Measurements from ENCODE around the gene ST3GAL5. TPM values are rescaled to one million over a fixed set of nuclear protein-coding genes. Genes with fewer than 3 reads are reported as not detected.

Gene ST3GAL5
- total and polyA plus RNA-seq, 5 experiments from 2014 or later = 17.1 to 44.1 (median 23.8) TPM

GRCh38 chr2:85871494-85872164, 17.2 kb downstream of the ST3GAL5 start:
- Mint-ChIP-seq H3K4me1 (peaks cover 29 to 74% (median 66%) of the 10 kb centered on the region in 4 donors), H3K36me3 (peaks cover 0 to 42% (median 0%) of the 10 kb centered on the region in 3 donors), H3K9me3 (no peaks in the 10 kb centered on the region), H3K4me3 (peak overlapping the region in 1 of 10 donors; percentile 36), H3K27me3 (no peaks in the 10 kb centered on the region), H3K27ac (peak overlapping the region in 8 of 10 donors; percentile 40 to 93 (median 58))
- POLR2A ChIA-PET = interaction anchor here (0.6 kb wide), 1 partner anchor 167 kb away, joined by 3 read pairs; no protein-coding TSS in a partner anchor
- no peak for DNase-seq
- no peak for ATAC-seq

- Mint-ChIP-seq H3K9me3 (no peaks in the 10 kb centered on the region), H3K4me1 (peaks cover 31 to 70% (median 61%) of the 10 kb centered on the region in 4 donors), H3K36me3 (peaks cover 0 to 46% (median 0%) of the 10 kb centered on the region in 3 donors), H3K4me3 (no peak overlapping the region), H3K27me3 (no peaks in the 10 kb centered on the region), H3K27ac (peak overlapping the region in 6 of 10 donors; percentile 17 to 90 (median 68))
- POLR2A ChIA-PET = interaction anchor here (0.7 kb wide), 1 partner anchor 188 kb away, joined by 3 read pairs; no protein-coding TSS in a partner anchor
- no peak for ATAC-seq
- DNase-seq = no peak
These were observed 20.0 kb downstream of the ST3GAL5 start for GRCh38 chr2:85868822-85869221.

- Mint-ChIP-seq H3K9me3 (no peaks in the 10 kb centered on the region), H3K4me3 (peak overlapping the region in 1 of 10 donors; percentile 36), H3K36me3 (peaks cover 0 to 49% (median 0%) of the 10 kb centered on the region in 3 donors), H3K27me3 (no peaks in the 10 kb centered on the region), H3K4me1 (peaks cover 28 to 68% (median 58%) of the 10 kb centered on the region in 4 donors), H3K27ac (peak overlapping the region in 8 of 10 donors; percentile 19 to 100 (median 58))
- ATAC-seq = no peak
- POLR2A ChIA-PET = interaction anchor here (0.8 kb wide), 1 partner anchor 20 kb away, joined by 3 read pairs; no protein-coding TSS in a partner anchor
- no peak for DNase-seq
These were observed 21.1 kb downstream of the ST3GAL5 start for GRCh38 chr2:85867556-85868292.

- Mint-ChIP-seq H3K4me1 (peaks cover 27 to 67% (median 59%) of the 10 kb centered on the region in 4 donors), H3K9me3 (no peaks in the 10 kb centered on the region), H3K36me3 (peaks cover 0 to 53% (median 0%) of the 10 kb centered on the region in 3 donors), H3K27me3 (no peaks in the 10 kb centered on the region), H3K4me3 (peak overlapping the region in 1 of 10 donors; percentile 36), H3K27ac (peak overlapping the region in 7 of 10 donors; percentile 29 to 100 (median 66))
- DNase-seq (no peak), ATAC-seq (no peak)
- POLR2A ChIA-PET = interaction anchor here (0.8 to 1.9 kb wide), 2 partner anchors 10 to 19 kb away, joined by 3 to 7 read pairs; no protein-coding TSS in a partner anchor
These were observed 21.7 kb downstream of the ST3GAL5 start for GRCh38 chr2:85867121-85867520.

- Mint-ChIP-seq H3K27me3 (no peaks in the 10 kb centered on the region), H3K27ac (peak overlapping the region; percentile 1 to 100 (median 60)), H3K9me3 (no peaks in the 10 kb centered on the region), H3K4me1 (peaks cover 19 to 67% (median 61%) of the 10 kb centered on the region in 4 donors), H3K4me3 (no peak overlapping the region), H3K36me3 (peaks cover 0 to 56% (median under 1%) of the 10 kb centered on the region in 3 donors)
- ATAC-seq (no peak), DNase-seq (no peak)
- POLR2A ChIA-PET = interaction anchor here (1.9 kb wide), 1 partner anchor 9 kb away, joined by 7 read pairs; no protein-coding TSS in a partner anchor
These were observed 22.6 kb downstream of the ST3GAL5 start for GRCh38 chr2:85866165-85866659.

GRCh38 chr2:85865539-85866164, 23.1 kb downstream of the ST3GAL5 start:
- POLR2A ChIA-PET = interaction anchor here (0.5 to 1.9 kb wide), 3 partner anchors 8 to 15 kb away, joined by 3 to 8 read pairs (median 7); no protein-coding TSS in a partner anchor
- no peaks in the 10 kb centered on the region for H3K9me3 Mint-ChIP-seq
- DNase-seq (no peak), ATAC-seq (peak in 1 of 2 donors; percentile 41)
- no peak overlapping the region for H3K4me3 Mint-ChIP-seq
- peak overlapping the region in 9 of 10 donors; percentile 16 to 100 (median 53) for H3K27ac Mint-ChIP-seq
- H3K36me3 Mint-ChIP-seq = peaks cover 0 to 57% (median 5%) of the 10 kb centered on the region in 3 donors
- H3K4me1 Mint-ChIP-seq = peaks cover 19 to 69% (median 66%) of the 10 kb centered on the region in 4 donors
- H3K27me3 Mint-ChIP-seq = no peaks in the 10 kb centered on the region

GRCh38 chr2:85864654-85865053, 24.1 kb downstream of the ST3GAL5 start:
- ATAC-seq = no peak
- POLR2A ChIA-PET = interaction anchor here (1.1 to 1.6 kb wide), 3 partner anchors 11 to 23 kb away, joined by 3 to 8 read pairs (median 4); no protein-coding TSS in a partner anchor
- no peak for DNase-seq
- Mint-ChIP-seq H3K9me3 (no peaks in the 10 kb centered on the region), H3K4me1 (peaks cover 19 to 71% (median 61%) of the 10 kb centered on the region in 4 donors), H3K4me3 (no peak overlapping the region), H3K27ac (peak overlapping the region in 7 of 10 donors; percentile 1 to 100 (median 46)), H3K27me3 (no peaks in the 10 kb centered on the region), H3K36me3 (peaks cover 0 to 53% (median 10%) of the 10 kb centered on the region in 3 donors)

- POLR2A ChIA-PET = no interaction called here
- Mint-ChIP-seq H3K9me3 (no peaks in the 10 kb centered on the region), H3K4me1 (peaks cover 15 to 77% (median 62%) of the 10 kb centered on the region in 4 donors), H3K27me3 (no peaks in the 10 kb centered on the region), H3K4me3 (peak overlapping the region in 1 of 10 donors; percentile 16), H3K27ac (peak overlapping the region in 6 of 10 donors; percentile 7 to 100 (median 44)), H3K36me3 (peaks cover 0 to 60% (median 20%) of the 10 kb centered on the region in 3 donors)
- ATAC-seq (peak in 1 of 2 donors; percentile 42), DNase-seq (peak in 1 of 10 donors; percentile 49)
These were observed 26.4 kb downstream of the ST3GAL5 start for GRCh38 chr2:85862426-85862825.

GRCh38 chr2:85861650-85862049, 27.1 kb downstream of the ST3GAL5 start:
- H3K4me1 Mint-ChIP-seq = peaks cover 14 to 70% (median 56%) of the 10 kb centered on the region in 4 donors
- no peaks in the 10 kb centered on the region for H3K9me3 Mint-ChIP-seq
- ATAC-seq (no peak), DNase-seq (no peak)
- peaks cover 0 to 63% (median 20%) of the 10 kb centered on the region in 3 donors for H3K36me3 Mint-ChIP-seq
- H3K27me3 Mint-ChIP-seq = no peaks in the 10 kb centered on the region
- POLR2A ChIA-PET = no interaction called here
- H3K4me3 Mint-ChIP-seq = peak overlapping the region in 3 of 10 donors; percentile 32 to 54 (median 34)
- peak overlapping the region in 6 of 10 donors; percentile 16 to 100 (median 83) for H3K27ac Mint-ChIP-seq

GRCh38 chr2:85861180-85861579, 27.6 kb downstream of the ST3GAL5 start:
- Mint-ChIP-seq H3K36me3 (peaks cover 0 to 66% (median 21%) of the 10 kb centered on the region in 3 donors), H3K4me3 (peak overlapping the region in 4 of 10 donors; percentile 4 to 54 (median 12)), H3K27me3 (no peaks in the 10 kb centered on the region), H3K4me1 (peaks cover 9 to 67% (median 54%) of the 10 kb centered on the region in 4 donors), H3K9me3 (no peaks in the 10 kb centered on the region), H3K27ac (peak overlapping the region in 9 of 10 donors; percentile 2 to 100 (median 78))
- POLR2A ChIA-PET = interaction anchor here (0.7 kb wide), 1 partner anchor 9 kb away, joined by 3 read pairs; no protein-coding TSS in a partner anchor
- ATAC-seq = no peak
- no peak for DNase-seq

- Mint-ChIP-seq H3K27ac (peak overlapping the region in 6 of 10 donors; percentile 9 to 100 (median 72)), H3K4me1 (peaks cover 16 to 78% (median 61%) of the 10 kb centered on the region in 4 donors), H3K4me3 (no peak overlapping the region), H3K9me3 (peaks cover 0 to 7% (median 0%) of the 10 kb centered on the region in 9 donors), H3K27me3 (no peaks in the 10 kb centered on the region), H3K36me3 (peaks cover 0 to 80% (median 37%) of the 10 kb centered on the region in 3 donors)
- ATAC-seq (no peak), DNase-seq (no peak)
- POLR2A ChIA-PET = no interaction called here
These were observed 29.9 kb downstream of the ST3GAL5 start for GRCh38 chr2:85858841-85859240.

Measured in naive thymus-derived CD8-positive, alpha-beta T cell (primary cell).